Panc1 (cell line): ENCODE measurements around the gene FGF14.

Source experiments
- POLR2AphosphoS5 ChIP-seq: IDR thresholded peaks from 2 replicates; pipeline ENCODE4 v1.6.1; 2012; ENCODE audit warnings: mild to moderate bottlenecking, low read depth, low read length, moderate library complexity
- TF ChIP-seq, protein P1 (sequence below): fragments of 450-650 bp; IDR thresholded peaks from 2 replicates; pipeline ENCODE4 v1.5.1; 2017; ENCODE audit warnings: mild to moderate bottlenecking

DNA sequence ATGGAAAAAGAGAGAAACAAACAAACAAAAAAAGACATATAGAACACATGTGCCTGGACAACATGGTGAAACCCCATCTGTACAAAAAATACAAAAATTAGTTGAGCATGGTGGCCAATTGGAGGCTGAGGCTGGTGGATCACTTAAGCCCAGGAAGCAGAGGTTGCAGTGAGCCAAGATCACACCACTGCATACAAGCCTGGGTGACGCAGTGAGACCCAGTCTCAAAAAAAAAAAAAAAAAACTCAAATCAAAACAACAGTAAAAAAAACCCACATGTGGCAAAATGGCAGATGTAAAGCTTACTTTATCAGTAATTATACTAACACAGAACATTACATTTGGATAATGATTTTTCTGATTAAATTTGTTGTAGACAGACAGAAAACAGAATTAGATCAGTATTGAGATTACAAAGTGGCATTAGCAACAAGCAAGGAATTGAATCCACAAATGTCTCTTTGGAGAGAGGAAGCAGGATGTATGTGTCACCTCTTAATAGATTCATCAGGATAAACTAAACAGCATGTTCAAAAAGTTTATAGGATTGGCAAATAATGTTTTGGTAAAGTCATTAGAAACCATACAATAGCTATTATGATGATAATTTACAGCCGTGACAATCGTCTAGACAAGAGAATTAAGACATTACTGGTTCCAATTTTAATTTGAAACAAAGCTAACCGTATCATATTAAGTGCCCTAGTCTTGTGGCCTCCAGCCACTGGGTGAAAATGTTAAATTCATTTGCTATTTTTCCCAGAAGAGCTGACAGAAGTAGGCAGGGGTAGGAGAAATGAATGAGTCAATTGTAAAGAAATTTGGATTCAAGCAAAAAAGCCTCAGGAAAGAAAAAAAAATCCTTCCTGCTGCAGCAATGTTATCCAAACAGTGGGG lies 206.0 kb downstream of the FGF14 start:
- TF ChIP-seq POLR2AphosphoS5: no peak
- TF ChIP-seq, protein P1, sequence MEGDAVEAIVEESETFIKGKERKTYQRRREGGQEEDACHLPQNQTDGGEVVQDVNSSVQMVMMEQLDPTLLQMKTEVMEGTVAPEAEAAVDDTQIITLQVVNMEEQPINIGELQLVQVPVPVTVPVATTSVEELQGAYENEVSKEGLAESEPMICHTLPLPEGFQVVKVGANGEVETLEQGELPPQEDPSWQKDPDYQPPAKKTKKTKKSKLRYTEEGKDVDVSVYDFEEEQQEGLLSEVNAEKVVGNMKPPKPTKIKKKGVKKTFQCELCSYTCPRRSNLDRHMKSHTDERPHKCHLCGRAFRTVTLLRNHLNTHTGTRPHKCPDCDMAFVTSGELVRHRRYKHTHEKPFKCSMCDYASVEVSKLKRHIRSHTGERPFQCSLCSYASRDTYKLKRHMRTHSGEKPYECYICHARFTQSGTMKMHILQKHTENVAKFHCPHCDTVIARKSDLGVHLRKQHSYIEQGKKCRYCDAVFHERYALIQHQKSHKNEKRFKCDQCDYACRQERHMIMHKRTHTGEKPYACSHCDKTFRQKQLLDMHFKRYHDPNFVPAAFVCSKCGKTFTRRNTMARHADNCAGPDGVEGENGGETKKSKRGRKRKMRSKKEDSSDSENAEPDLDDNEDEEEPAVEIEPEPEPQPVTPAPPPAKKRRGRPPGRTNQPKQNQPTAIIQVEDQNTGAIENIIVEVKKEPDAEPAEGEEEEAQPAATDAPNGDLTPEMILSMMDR: no peak
